Esophagus squamous epithelium (tissue), 5 donors: ENCODE measurements around the gene HS6ST1. TPM values are rescaled to one million over a fixed set of nuclear protein-coding genes. Genes with fewer than 3 reads are reported as not detected.

ENCODE experiments used
- DNase-seq: peaks from one replicate; lab custom pipeline; 2025; lab: John Stamatoyannopoulos, UW
- H3K27ac ChIP-seq, 4 donors: fragments of 200-600 bp; sonication (generic); one replicate each; pipeline ENCODE4 v1.5.1; 2016 to 2019; ENCODE audit warnings: mild to moderate bottlenecking in 1 of 4
- H3K27me3 ChIP-seq, 4 donors: fragments of 200-600 bp; sonication (generic); 1 replicate in 3 of 4; 2 replicates in 1 of 4; pipeline versions ENCODE4 v1.5.1 to v1.6.0; 2017 to 2021; ENCODE audit warnings: antibody characterized with exemption in 1 of 4
- H3K36me3 ChIP-seq, 3 donors: fragments of 200-600 bp; sonication (generic); one replicate each; pipeline ENCODE4 v1.5.1; 2016 to 2019
- H3K4me1 ChIP-seq, 3 donors: fragments of 200-600 bp; sonication (generic); one replicate each; pipeline ENCODE4 v1.5.1; 2017 to 2019
- H3K4me3 ChIP-seq, 4 donors: fragments of 200-600 bp; sonication (generic); 1 replicate in 3 of 4; 2 replicates in 1 of 4; pipeline ENCODE4 v1.5.1; 2016 to 2019; ENCODE audit warnings: mild to moderate bottlenecking in 2 of 4, moderate library complexity in 1 of 4
- H3K9me3 ChIP-seq, 3 donors: fragments of 200-600 bp; sonication (generic); one replicate each; pipeline ENCODE4 v1.5.1; 2016 to 2019
- CTCF ChIP-seq, 6 experiments: fragments of 450-650 bp in 4 of 6; fragments of 200-600 bp in 2 of 6; sonication (generic) in 2 of 6; IDR thresholded peaks; one replicate each; pipeline ENCODE4 v1.5.1; 2016 to 2019; ENCODE audit warnings: antibody characterized with exemption in 6 of 6, mild to moderate bottlenecking in 4 of 6, moderate library complexity in 4 of 6
- POLR2A ChIP-seq, 4 donors: fragments of 450-650 bp; IDR thresholded peaks; one replicate each; pipeline ENCODE4 v1.6.1; 2017; ENCODE audit warnings: antibody characterized with exemption in 4 of 4, mild to moderate bottlenecking in 4 of 4, moderate library complexity in 3 of 4
- WGBS, 2 donors: methylation state at CpG; one replicate each; pipeline ENCODE4 v1.1.5; 2018; 5-methylcytosine and 5-hydroxymethylcytosine counted together
- intact Hi-C: fragments of 100-400 bp; cut with DNase I; formaldehyde crosslinking; loops from one replicate; pipeline ENCODE4 v1.15.0; 2022
- total RNA-seq, 4 donors: library from RNA; depleted of rRNA; stranded (reverse); fragments of >200 nt; gene quantifications; one replicate each; pipeline ENCODE4 v1.1.0, GENCODE V29; 2016
- donor health status: DM: yes; HTN: yes; CAD: no.

The HS6ST1 gene
- total RNA-seq, 4 donors from 2014 or later, result 44.7 to 73.8 (median 56.8) TPM

GRCh38 chr2:128354726-128355470 lies 36.2 kb upstream of the HS6ST1 start:
- no peak overlapping the region for H3K27ac ChIP-seq
- no peaks in the 10 kb centered on the region for H3K36me3 ChIP-seq
- peaks cover 0 to 11% (median 0%) of the 10 kb centered on the region in 3 donors for H3K9me3 ChIP-seq
- WGBS, 2 donors, result 68 to 79% methylated on average over 6 of the region's 6 CpGs
- H3K4me1 ChIP-seq, result no peaks in the 10 kb centered on the region
- H3K4me3 ChIP-seq, result no peak overlapping the region
- H3K27me3 ChIP-seq, result no peaks in the 10 kb centered on the region
- intact Hi-C loops, result no loop called here
- no peak for DNase-seq
- no peak for TF ChIP-seq CTCF (IDR thresholded peaks at IDR 0.05)

- intact Hi-C loops, result no loop called here
- Histone ChIP-seq H3K9me3 (peaks cover 0 to 11% (median 0%) of the 10 kb centered on the region in 3 donors), H3K4me1 (peaks cover 0 to 4% (median 0%) of the 10 kb centered on the region in 3 donors), H3K4me3 (no peak overlapping the region), H3K27me3 (no peaks in the 10 kb centered on the region), H3K27ac (no peak overlapping the region), H3K36me3 (no peaks in the 10 kb centered on the region)
- 92 to 100% methylated on average over 3 of the region's 5 CpGs for WGBS, 2 donors
- TF ChIP-seq POLR2A (IDR thresholded peaks at IDR 0.05) (no peak), CTCF (IDR thresholded peaks at IDR 0.05) (no peak)
- DNase-seq, result no peak
Measured at GRCh38 chr2:128354161-128354560, 35.5 kb upstream of the HS6ST1 start.

- DNase-seq, result no peak
- intact Hi-C loops, result no loop called here
- Histone ChIP-seq H3K4me1 (peaks cover 14 to 31% (median 17%) of the 10 kb centered on the region in 3 donors), H3K27ac (no peak overlapping the region), H3K27me3 (no peaks in the 10 kb centered on the region), H3K36me3 (no peaks in the 10 kb centered on the region), H3K4me3 (no peak overlapping the region), H3K9me3 (peaks cover 0 to 11% (median 0%) of the 10 kb centered on the region in 3 donors)
- 55 to 57% methylated on average over 1 of the region's 1 CpG for WGBS, 2 donors
- TF ChIP-seq POLR2A (IDR thresholded peaks at IDR 0.05) (no peak), CTCF (IDR thresholded peaks at IDR 0.05) (no peak)
Measured at GRCh38 chr2:128350736-128351135, 32.1 kb upstream of the HS6ST1 start.

- no peak for TF ChIP-seq POLR2A (IDR thresholded peaks at IDR 0.05)
- TF ChIP-seq CTCF (IDR thresholded peaks at IDR 0.05), result no peak
- intact Hi-C loops, result no loop called here
- H3K27ac ChIP-seq, result peak overlapping the region; percentile 41 to 77 (median 56)
Measured at GRCh38 chr2:128348701-128349100, 30.0 kb upstream of the HS6ST1 start.

GRCh38 chr2:128347701-128348539 lies 29.3 kb upstream of the HS6ST1 start:
- peaks cover 14 to 31% (median 17%) of the 10 kb centered on the region in 3 donors for H3K4me1 ChIP-seq
- H3K36me3 ChIP-seq, result no peaks in the 10 kb centered on the region
- no peak overlapping the region for H3K4me3 ChIP-seq
- intact Hi-C loops, result no loop called here
- TF ChIP-seq CTCF (IDR thresholded peaks at IDR 0.05) (no peak), POLR2A (IDR thresholded peaks at IDR 0.05) (no peak)
- peak overlapping the region; percentile 41 to 77 (median 56) for H3K27ac ChIP-seq
- peaks cover 0 to 15% (median 0%) of the 10 kb centered on the region in 3 donors for H3K9me3 ChIP-seq
- no peaks in the 10 kb centered on the region for H3K27me3 ChIP-seq
- 19 to 42% methylated on average over 10 to 15 of the region's 16 CpGs for WGBS, 2 donors
- DNase-seq, result no peak

More at GRCh38 chr2:128348701-128349100, 30.0 kb upstream of the HS6ST1 start:
- Histone ChIP-seq H3K4me1 (peaks cover 14 to 31% (median 17%) of the 10 kb centered on the region in 3 donors), H3K9me3 (peaks cover 0 to 12% (median 0%) of the 10 kb centered on the region in 3 donors), H3K4me3 (no peak overlapping the region), H3K36me3 (no peaks in the 10 kb centered on the region), H3K27me3 (no peaks in the 10 kb centered on the region)
- 50 to 65% methylated on average over 5 of the region's 5 CpGs for WGBS, 2 donors
- no peak for DNase-seq
